GM21515 (cell line): ENCODE results near the gene RNF121.
"Not testable (repeated sequence)": the region's sequence is repeated elsewhere in the genome, so short reads cannot be mapped to it uniquely, and the experiment has no call there.

Experiments used
- ATAC-seq: cut with Tn5 transposase; IDR thresholded peaks from one replicate; pipeline ENCODE4 v1.9.1; 2021; ENCODE audit not compliant: unreplicated experiment

The RNF121 gene

DNA sequence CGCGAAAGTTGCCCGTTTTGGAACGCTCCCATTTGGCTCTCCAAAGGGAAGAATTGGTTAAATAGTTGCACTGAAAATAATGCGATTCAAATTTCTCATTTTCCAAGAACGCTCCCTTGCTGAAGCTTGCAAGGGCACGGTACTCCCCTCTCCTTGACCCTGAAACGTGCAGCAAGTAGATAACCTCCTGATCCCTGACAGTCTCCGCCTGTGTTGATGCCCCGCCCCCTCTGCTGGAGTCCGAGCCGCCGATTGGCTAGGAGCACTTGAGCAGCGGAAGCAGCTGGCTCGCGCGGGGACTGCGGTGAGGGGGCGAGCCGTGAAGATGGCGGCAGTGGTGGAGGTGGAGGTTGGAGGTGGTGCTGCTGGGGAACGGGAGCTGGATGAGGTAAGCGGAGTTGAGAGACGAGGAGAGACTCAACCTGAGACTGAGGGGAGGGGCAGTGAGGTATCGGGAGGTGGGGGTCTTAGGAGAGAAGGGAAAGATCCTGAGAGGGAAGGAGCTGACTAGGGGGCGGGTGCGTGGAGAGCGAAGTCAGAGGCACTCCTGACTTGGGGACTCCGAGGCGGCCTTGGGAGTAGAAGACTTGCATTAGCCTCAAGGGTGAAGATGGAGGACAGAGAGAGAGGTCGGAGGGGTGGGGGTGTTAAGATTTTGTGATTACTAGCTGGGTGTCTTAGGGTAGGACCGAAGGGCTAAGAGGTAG is at the start of gene RNF121:
Gene RNF121, plus strand, starts transcription at position 310 of the 707 bp plus-strand sequence. Its CDS starts 16 bp downstream, at position 326.
- ATAC-seq: peak; percentile 74

GRCh38 chr11:71885806-71886205 is 43.0 kb upstream of the RNF121 start:
- not testable (repeated sequence) for ATAC-seq

DNA sequence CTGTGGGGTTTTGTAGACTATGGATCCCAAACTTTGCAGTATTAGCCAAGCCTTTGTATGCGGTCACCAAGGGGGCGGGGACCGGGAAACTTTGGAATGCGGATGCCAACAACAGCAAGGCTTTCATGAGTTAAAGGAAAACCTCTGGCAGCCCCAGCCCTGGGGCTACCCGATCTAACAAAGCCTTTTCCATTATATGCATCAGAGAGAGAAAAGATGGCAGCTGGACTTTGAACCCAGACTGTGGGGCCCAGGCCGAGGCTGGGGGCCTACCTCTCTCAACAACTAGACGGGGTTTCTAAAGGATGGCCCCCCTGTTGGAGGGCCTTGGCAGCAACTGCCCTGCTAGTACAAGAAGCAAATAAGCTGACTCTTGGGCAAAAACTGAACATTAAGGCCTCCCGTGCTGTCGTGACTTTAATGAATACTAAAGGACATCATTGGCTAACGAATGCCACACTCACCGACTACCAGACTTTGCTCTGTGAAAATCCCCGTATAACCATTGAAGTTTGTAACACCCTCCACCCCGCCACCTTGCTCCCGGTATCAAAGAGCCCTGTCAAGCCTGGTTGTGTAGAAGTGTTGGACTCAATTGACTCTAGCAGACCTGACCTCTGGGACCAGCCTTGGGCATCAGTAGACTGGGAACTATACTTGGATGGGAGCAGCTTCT is 40.4 kb upstream of the RNF121 start:
- ATAC-seq: not testable (repeated sequence)

- not testable (repeated sequence) for ATAC-seq
Measured at GRCh38 chr11:71889181-71889872, 39.5 kb upstream of the RNF121 start.

- no peak for ATAC-seq
Measured at GRCh38 chr11:71895961-71896360, 32.9 kb upstream of the RNF121 start.

DNA sequence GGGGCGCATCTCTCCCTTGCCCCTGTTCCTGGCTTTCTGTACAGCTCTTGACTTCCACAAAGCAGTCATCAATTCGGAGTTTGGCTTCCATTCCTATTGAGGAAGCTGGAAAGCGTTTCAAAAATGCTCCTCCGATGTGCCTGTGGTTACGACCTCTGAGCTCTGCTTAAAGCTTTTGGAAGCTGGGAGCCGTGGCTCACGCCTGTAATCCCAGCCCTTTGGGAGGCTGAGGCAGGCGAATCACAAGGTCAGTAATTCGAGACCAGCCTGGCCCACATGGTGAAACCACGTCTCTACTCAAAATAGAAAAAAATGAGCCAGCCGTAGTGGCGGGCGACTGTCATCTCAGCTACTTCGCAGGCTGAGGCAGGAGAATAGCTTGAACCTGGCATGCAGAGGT is 27.7 kb upstream of the RNF121 start:
- ATAC-seq: not testable (repeated sequence)

- no peak for ATAC-seq
Measured at GRCh38 chr11:71908218-71908617, 20.6 kb upstream of the RNF121 start.

DNA sequence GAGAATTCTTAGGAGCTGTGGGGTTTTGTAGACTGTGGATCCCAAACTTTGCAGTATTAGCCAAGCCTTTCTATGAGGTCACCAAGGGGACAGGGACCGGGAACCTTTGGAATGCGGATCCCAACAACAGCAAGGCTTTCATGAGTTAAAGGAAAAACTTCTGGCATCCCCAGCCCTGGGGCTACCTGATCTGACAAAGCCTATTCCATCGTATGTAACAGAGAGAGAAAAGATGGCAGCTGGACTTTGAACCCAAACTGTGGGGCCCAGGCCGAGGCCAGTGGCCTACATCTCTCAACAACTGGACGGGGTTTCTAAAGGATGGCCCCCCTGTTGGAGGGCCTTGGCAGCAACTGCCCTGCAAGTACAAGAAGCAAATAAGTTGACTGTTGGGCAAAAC is 18.1 kb upstream of the RNF121 start:
- ATAC-seq: not testable (repeated sequence)

GRCh38 chr11:71911321-71911985 is 17.4 kb upstream of the RNF121 start:
- ATAC-seq: not testable (repeated sequence)

DNA sequence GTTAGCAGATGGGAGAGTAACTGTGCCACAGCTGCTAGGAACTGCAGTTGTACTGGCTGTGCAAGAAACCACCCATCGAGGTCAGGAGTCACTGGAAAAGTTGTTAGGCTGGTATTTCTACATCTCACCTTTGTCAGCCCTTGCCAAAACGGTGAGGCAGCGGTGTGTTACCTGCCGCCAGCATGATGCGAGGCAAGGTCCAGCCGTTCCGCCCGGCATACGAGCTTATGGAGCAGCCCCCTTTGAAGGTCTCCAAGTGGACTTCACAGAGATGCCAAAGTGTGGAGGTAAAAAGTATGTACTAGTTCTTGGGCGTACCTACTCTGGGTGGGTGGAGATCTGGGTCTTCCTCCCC is 16.9 kb upstream of the RNF121 start:
- not testable (repeated sequence) for ATAC-seq

GRCh38 chr11:71913756-71914526 is 14.9 kb upstream of the RNF121 start:
- ATAC-seq: no peak

- ATAC-seq: no peak
Measured at GRCh38 chr11:71914617-71915189, 14.1 kb upstream of the RNF121 start.

- ATAC-seq: no peak
Measured at GRCh38 chr11:71917646-71918140, 11.2 kb upstream of the RNF121 start.

DNA sequence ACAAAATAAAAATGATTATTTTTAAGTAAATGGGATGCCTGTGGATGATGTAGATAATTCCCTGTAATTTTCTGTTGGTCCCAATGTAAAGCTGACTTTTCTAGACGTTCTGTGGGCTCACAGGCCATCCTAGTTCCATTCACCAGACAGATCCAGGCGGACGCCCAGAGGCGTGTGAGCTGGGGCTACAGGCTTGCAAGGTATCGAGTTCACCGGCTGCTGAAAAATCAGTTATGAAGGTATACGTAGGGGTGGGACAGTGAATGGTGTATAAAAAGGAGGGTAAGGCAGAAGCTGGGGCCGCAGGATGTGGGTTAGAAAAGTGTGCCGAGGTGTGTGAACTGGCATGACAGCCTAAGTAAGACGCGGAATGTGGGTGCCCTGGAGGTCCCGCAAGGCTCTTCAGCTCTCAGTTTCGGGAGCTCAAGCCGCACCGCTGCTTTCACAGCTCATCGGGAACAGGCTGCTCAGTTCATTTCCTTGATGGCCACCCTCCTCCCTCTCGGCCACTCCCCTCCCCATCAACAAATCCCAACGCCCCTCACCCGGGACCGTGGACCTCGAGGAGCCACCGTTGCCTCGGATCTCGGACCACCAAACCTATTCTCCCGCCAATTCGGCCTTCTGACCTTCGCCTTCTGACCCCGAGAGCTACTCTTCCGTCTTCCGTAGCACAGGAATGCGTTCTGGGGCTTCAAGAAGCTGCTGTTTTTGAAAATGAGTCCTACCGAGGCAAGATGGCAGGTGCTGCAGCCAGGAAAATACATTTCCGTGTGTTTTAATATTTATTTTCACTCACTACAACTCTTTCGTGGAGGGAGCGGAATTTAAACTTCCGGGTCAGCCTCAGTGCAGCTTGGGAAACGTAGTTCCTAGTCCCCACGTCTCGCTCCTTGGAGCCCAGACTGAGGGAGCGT is 768 bp upstream of the RNF121 start, which contains the start of gene XNDC1N:
Gene XNDC1N, minus strand, starts transcription at position 775 of the 917 bp plus-strand sequence. CDS start 5,241 bp downstream, outside the sequence.
- peak; percentile 65 for ATAC-seq

DNA sequence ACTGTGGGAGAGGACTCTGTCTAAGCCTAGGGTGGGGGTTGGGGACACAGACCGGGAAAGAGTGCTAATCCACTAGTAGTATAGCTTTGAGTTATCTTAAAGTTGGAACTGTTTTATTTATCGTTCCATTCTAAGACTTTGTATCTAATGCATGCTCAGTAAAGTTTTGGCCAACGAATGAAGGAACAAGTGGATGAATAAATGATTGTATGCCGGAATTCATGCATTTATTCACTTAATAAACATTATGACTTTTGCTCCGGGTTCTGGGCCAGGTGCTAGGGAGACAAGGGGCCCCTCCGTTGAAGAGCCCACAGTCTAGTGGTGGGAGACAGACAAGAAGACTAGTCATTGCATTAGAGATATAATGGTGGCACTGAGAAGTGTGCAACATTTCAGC is 645 bp downstream of the RNF121 start:
- no peak for ATAC-seq

DNA sequence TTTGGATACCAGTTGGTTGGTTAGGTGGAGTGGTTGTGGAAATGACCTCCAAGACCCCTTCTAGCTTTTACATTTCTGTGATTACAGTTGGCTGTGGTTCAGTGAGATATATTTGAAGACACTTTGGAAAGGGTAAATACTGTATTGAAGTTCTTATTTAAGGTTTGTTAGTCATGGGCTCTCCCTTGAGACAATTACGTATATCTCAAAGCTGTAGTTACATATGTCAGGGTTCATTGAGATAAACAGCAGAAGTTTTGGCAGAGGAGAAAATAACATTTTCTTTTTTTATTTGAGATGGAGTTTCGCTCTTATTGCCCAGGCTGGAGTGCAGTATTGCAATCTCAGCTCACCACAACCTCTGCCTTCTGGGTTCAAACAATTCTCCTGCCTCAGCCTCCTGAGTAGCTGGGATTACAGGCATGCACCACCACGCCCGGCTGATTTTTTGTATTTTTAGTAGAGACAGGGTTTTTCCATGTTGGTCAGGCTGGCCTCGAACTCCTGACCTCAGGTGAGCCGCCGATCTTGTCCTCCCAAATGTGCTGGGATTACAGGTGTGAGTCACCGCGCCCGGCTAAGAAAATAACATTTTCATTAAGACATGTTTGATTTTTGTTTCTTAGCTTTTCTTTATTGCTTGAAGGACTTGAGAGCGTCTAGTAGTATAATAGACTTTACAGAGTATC is 1.9 kb downstream of the RNF121 start:
- ATAC-seq: no peak

GRCh38 chr11:71931245-71931602 is 2.4 kb downstream of the RNF121 start:
- ATAC-seq: no peak

GRCh38 chr11:71933141-71933933 is 4.5 kb downstream of the RNF121 start:
- ATAC-seq: no peak
